Heart right ventricle (tissue), 16 donors: Measurements from ENCODE around the gene ABHD16A. TPM values are rescaled to one million over a fixed set of nuclear protein-coding genes. Genes with fewer than 3 reads are reported as not detected.
A peak's percentile ranks its signal among the peaks of the same experiment; 100 is the strongest.

Source experiments
- ATAC-seq, 8 donors: fragments of 200-7000 bp; cut with Tn5 transposase; one replicate each; pipeline ENCODE4 v1.9.1; 2020; ENCODE audit warnings: mild to moderate bottlenecking in 8 of 8, moderate library complexity in 8 of 8, moderate number of reproducible peaks in 1 of 8
- DNase-seq, 2 donors: peaks; one replicate each; pipeline ENCODE4 v3.0.0-alpha.2; 2020
- H3K27ac ChIP-seq, 10 donors: fragments of 200-600 bp; sonication (generic) in 2 of 10; one replicate each; pipeline versions ENCODE4 v1.5.0 to v1.8.0; 2020 to 2022; ENCODE audit warnings: mild to moderate bottlenecking in 3 of 10
- H3K27me3 ChIP-seq, 7 donors: fragments of 200-600 bp; one replicate each; pipeline ENCODE4 v1.8.0; 2021 to 2022; ENCODE audit warnings: mild to moderate bottlenecking in 2 of 7
- H3K36me3 ChIP-seq, 9 donors: fragments of 200-600 bp; sonication (generic) in 1 of 9; one replicate each; pipeline versions ENCODE4 v1.5.0 to v1.8.0; 2020 to 2022; ENCODE audit warnings: mild to moderate bottlenecking in 2 of 9
- H3K4me1 ChIP-seq, 9 donors: fragments of 200-600 bp; sonication (generic) in 1 of 9; one replicate each; pipeline versions ENCODE4 v1.5.0 to v1.8.0; 2020 to 2022; ENCODE audit warnings: mild to moderate bottlenecking in 4 of 9
- H3K4me3 ChIP-seq, 10 donors: fragments of 200-600 bp; sonication (generic) in 2 of 10; one replicate each; pipeline versions ENCODE4 v1.5.0 to v1.8.0; 2020 to 2022; ENCODE audit warnings: mild to moderate bottlenecking in 7 of 10, moderate library complexity in 2 of 10
- H3K9me3 ChIP-seq, 11 donors: fragments of 200-600 bp in 10 of 11; sonication (generic) in 2 of 11; one replicate each; pipeline versions ENCODE4 v1.5.0 to v1.8.0; 2013 to 2022; ENCODE audit warnings: mild to moderate bottlenecking in 2 of 11, control low read depth in 1 of 11, moderate library complexity in 1 of 11
- CTCF ChIP-seq, 9 donors: fragments of 200-600 bp; sonication (generic) in 2 of 9; IDR thresholded peaks; one replicate each; pipeline versions ENCODE4 v1.5.0 to v1.8.0; 2021 to 2022; ENCODE audit warnings: antibody characterized with exemption in 9 of 9, mild to moderate bottlenecking in 5 of 9, moderate library complexity in 1 of 9
- WGBS, 2 donors: extraction: QIAGEN DNeasy Blood & Tissue Kit; methylation state at CpG; one replicate each; pipeline ENCODE4 v1.1.7; 2013; ENCODE audit warnings: inconsistent platforms in 1 of 2; 5-methylcytosine and 5-hydroxymethylcytosine counted together
- intact Hi-C, 10 donors: fragments of 100-400 bp; cut with DNase I; formaldehyde crosslinking; loops; one replicate each; pipeline versions ENCODE4 v1.11.1 to v1.14.2; 2022
- polyA plus RNA-seq, 2 donors: library from polyadenylated mRNA; stranded (reverse); fragments of 200-250 nt; gene quantifications; one replicate each; pipeline ENCODE4 v1.2.3, GENCODE V29; 2013
- total RNA-seq, 10 donors: library from RNA; stranded (reverse); fragmentation: NEBNext Ultra II Directional in 3 of 10; extraction: Animal tissue kit (Norgen Biotek cat#: 25700) in 3 of 10; gene quantifications; one replicate each; pipeline versions ENCODE4 v1.2.1 to v1.2.4, GENCODE V29; 2021 to 2023
- donor health status: Arrhythmogenic right ventricular cardiomyopathy.
- donor health status: ischemic (EF 13 %, LVEDD 7.1; RV severe dilation, severe dysfunction).
- donor health status: healthy with polysubstance abuse.
- donor health status: DM: no; HTN: yes; CAD: no.
- donor health status: DM: no; HTN: no; CAD: no.
- donor health status: ischemic (EF 25% LVEDD 6.9; RV normal size, moderate dysfunction).
- donor health status: ischemic (EF 25% LVEDD 5.7; RV mildly dilated, moderate dysfunction).
- donor health status: healthy.
- donor health status: DM: yes; HTN: yes; CAD: no.
- donor health status: Ischemic cardiomyopathy.
- donor health status: ischemic (EF 35%, LVEDD 5.7; RV mildly dilated, moderate dysfunction).
- donor health status: nonischemic (EF 11% LVEDD 7.7; RV severe dilation, severe dysfunction).
- donor health status: DM: yes; HTN: yes; CAD: no.
- donor health status: PGD.
- donor health status: ischemic (EF 29% LVEDD 5.4; RV normal size, mild dysfunction).
- donor health status: nonischemic (EF 23%, LVEDD 6.1; RV moderate dilation, normal function).

ABHD16A gene
- total and polyA plus RNA-seq, 12 donors = 24.3 to 45.2 (median 28.7) TPM

DNA sequence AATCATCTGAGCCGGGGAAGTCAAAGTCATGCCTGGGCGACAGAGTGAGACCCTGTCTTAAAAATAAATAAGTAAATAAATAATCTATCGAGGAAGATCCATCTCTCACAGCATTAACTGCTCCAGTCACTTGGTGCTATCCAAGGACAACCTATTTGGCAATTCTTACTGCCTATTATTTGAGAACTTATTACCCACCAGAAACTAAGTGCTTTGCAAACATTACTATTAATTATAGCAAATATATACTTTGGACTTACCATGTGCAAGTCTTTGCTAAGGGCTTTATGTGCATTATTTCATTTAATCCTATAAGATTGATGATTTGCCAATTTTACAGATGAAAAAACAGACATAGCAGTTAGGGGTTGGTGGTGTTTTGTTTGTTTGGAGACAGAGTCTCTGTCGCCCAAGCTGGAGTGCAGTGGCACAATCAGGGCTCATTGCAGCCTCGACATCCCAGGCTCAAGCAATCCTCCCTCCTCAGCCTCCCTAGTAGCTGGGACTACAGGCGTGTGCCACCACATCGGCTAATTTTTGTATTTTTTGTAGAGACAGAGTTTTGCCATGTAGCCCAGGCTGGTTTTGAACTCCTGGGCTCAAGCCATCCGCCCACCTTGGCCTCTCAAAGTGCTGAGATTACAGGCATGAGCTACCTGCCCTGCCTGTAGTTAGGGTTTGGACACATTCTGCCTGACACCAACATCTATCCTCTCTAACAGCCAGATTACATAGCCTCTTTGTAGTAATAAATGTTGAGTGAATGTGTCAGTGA, 48.4 kb downstream of the ABHD16A start:
- intact Hi-C loops = no loop called here
- H3K27me3 ChIP-seq = no peaks in the 10 kb centered on the region
- no peak for TF ChIP-seq CTCF (IDR thresholded peaks at IDR 0.05)
- ATAC-seq (no peak), DNase-seq (no peak)
- H3K4me3 ChIP-seq = no peak overlapping the region
- 95 to 97% methylated on average over 8 of the region's 8 CpGs for WGBS, 2 donors
- no peaks in the 10 kb centered on the region for H3K9me3 ChIP-seq
- H3K36me3 ChIP-seq = peaks cover 0 to 55% (median 5%) of the 10 kb centered on the region in 9 donors
- no peak overlapping the region for H3K27ac ChIP-seq
- H3K4me1 ChIP-seq = peaks cover 12 to 58% (median 52%) of the 10 kb centered on the region in 9 donors

DNA sequence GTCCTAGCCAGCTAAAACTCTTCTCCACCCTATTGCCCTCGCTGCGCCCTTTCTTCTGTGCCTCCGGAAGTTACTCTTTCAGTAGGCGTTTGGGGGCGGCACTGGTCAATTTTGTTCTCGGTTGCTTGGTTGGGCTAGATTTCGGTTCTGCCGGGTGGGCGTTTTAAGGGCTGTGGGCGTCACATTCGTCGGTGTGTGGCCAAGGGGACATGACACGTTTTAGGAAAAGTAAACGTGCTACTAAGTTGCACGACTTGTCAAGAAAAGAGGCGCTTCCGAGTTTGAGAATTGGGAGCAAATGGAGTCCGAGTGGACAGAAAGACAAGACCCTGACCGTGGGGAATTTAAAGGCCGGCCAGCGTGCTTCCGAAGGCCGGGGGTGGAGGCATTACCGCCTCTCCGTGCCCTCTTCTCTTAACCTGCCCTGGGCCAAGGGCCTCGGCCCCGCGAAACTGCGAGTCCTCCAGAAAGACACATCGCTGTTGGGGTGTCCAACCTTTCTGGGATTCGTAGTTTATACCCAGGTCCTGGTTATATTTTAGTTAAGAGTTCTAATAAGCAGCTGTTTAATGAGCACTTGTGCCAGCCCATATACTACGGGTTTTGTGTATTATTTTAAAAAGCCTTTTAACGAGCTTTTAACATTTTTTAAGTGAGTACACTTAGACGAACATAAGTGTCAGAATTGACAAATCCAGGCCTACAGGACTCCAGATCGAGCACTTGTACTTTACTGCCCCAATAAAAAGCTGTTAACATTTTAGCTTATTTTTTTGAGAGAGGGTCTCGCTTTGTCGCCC, 50.0 kb downstream of the ABHD16A start:
- intact Hi-C loops = loop anchor here in 2 of 10 donors (1.0 to 2.0 kb wide), 2 partner anchors 32 to 33 kb away; partner anchors contain the start of gene PRRC2A (in 2 of the 2)
- WGBS, 2 donors = 9% methylated on average over 37 of the region's 37 CpGs
- ATAC-seq (peak; percentile 69 to 86 (median 82)), DNase-seq (peak; percentile 76 to 94)
- no peaks in the 10 kb centered on the region for H3K9me3 ChIP-seq
- peak overlapping the region; percentile 51 to 93 (median 76) for H3K4me3 ChIP-seq
- TF ChIP-seq CTCF (IDR thresholded peaks at IDR 0.05) = peak in 3 of 9 donors; percentile 14 to 29 (median 19)
- H3K36me3 ChIP-seq = peaks cover 0 to 65% (median 22%) of the 10 kb centered on the region in 9 donors
- H3K4me1 ChIP-seq = peaks cover 0 to 45% (median 36%) of the 10 kb centered on the region in 9 donors
- no peaks in the 10 kb centered on the region for H3K27me3 ChIP-seq
- H3K27ac ChIP-seq = peak overlapping the region; percentile 85 to 100 (median 98)

- TF ChIP-seq CTCF (IDR thresholded peaks at IDR 0.05) = no peak
- intact Hi-C loops = loop anchor here in 2 of 10 donors (1.0 to 2.0 kb wide), 2 partner anchors 31 kb away; partner anchors contain the start of gene PRRC2A (in 2 of the 2)
- Histone ChIP-seq H3K9me3 (no peaks in the 10 kb centered on the region), H3K4me3 (peak overlapping the region; percentile 51 to 93 (median 76)), H3K27ac (peak overlapping the region; percentile 85 to 100 (median 98)), H3K4me1 (peaks cover 0 to 37% (median 28%) of the 10 kb centered on the region in 9 donors), H3K36me3 (peaks cover 0 to 65% (median 34%) of the 10 kb centered on the region in 9 donors), H3K27me3 (no peaks in the 10 kb centered on the region)
- peak in 1 of 2 donors; percentile 84 for DNase-seq
- WGBS, 2 donors = 2% methylated on average over 29 of the region's 29 CpGs
- ATAC-seq = peak; percentile 63 to 79 (median 76)
Observed at GRCh38 chr6:31651602-31652191, 51.4 kb downstream of the ABHD16A start.

DNA sequence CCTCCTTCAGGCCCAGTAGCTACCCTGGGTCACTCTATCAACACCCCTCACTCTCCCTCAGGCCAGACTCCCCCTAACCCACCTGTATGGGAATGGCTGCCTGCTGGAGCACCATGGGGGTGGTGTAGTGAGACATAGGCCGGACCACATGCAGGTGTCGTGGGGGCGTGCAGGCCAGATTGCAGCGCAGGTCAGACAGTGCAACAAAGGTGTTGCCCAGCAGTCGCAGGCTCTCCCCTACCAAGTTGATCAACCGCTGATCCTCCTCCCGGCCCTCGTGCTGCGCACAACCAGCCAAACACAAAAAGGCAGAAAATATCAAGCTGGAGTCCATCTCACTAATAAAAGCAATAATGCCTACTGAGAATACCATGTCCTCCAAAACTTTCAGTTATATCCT, 57.8 kb downstream of the ABHD16A start:
- TF ChIP-seq CTCF (IDR thresholded peaks at IDR 0.05) = no peak
- Histone ChIP-seq H3K36me3 (peaks cover 3 to 100% (median 97%) of the 10 kb centered on the region in 9 donors), H3K27me3 (no peaks in the 10 kb centered on the region), H3K9me3 (no peaks in the 10 kb centered on the region), H3K4me1 (peaks cover 0 to 10% (median 3%) of the 10 kb centered on the region in 9 donors), H3K27ac (no peak overlapping the region), H3K4me3 (no peak overlapping the region)
- ATAC-seq (no peak), DNase-seq (no peak)
- intact Hi-C loops = no loop called here
- WGBS, 2 donors = 92 to 96% methylated on average over 9 of the region's 9 CpGs
